Measurements from ENCODE around the gene PRKCB. TPM values are rescaled to one million over a fixed set of nuclear protein-coding genes. Genes with fewer than 3 reads are reported as not detected.

The PRKCB gene
- total RNA-seq, 2 donors from 2014 or later: 72.1 to 77.0 TPM

GRCh38 chr16:23879735-23880373 lies 44.1 kb downstream of the PRKCB start:
- ATAC-seq (replicated peaks in 1 of 2) (no peak), DNase-seq (no peak)
- no peaks in the 10 kb centered on the region for H3K27me3 Mint-ChIP-seq (ENCODE audit: low read depth)
- no peaks in the 10 kb centered on the region for H3K9me3 Mint-ChIP-seq
- peaks cover 89% of the 10 kb centered on the region for H3K4me1 Mint-ChIP-seq (ENCODE audit: low read depth)
- peak overlapping the region; percentile 87 for H3K27ac Mint-ChIP-seq
- H3K4me3 Mint-ChIP-seq: peak overlapping the region in 1 of 2 donors; percentile 58
- H3K36me3 Mint-ChIP-seq (ENCODE audit: insufficient read depth in 2 of 2): peaks cover 0 to 13% of the 10 kb centered on the region in 2 donors

- Mint-ChIP-seq H3K27me3 (ENCODE audit: low read depth) (no peaks in the 10 kb centered on the region), H3K27ac (no peak overlapping the region), H3K4me1 (ENCODE audit: low read depth) (peaks cover 22% of the 10 kb centered on the region), H3K36me3 (ENCODE audit: insufficient read depth in 2 of 2) (peaks cover 0 to 5% of the 10 kb centered on the region in 2 donors), H3K9me3 (peaks cover 0 to 2% of the 10 kb centered on the region in 2 donors), H3K4me3 (no peak overlapping the region)
- DNase-seq (no peak), ATAC-seq (replicated peaks in 1 of 2) (no peak)
Measured at GRCh38 chr16:23889189-23889588, 53.4 kb downstream of the PRKCB start.

GRCh38 chr16:23893986-23894385 lies 58.2 kb downstream of the PRKCB start:
- Mint-ChIP-seq H3K27ac (no peak overlapping the region), H3K4me3 (no peak overlapping the region), H3K36me3 (ENCODE audit: insufficient read depth in 2 of 2) (peaks cover 0 to 17% of the 10 kb centered on the region in 2 donors), H3K9me3 (peaks cover 0 to 2% of the 10 kb centered on the region in 2 donors), H3K27me3 (ENCODE audit: low read depth) (no peaks in the 10 kb centered on the region), H3K4me1 (ENCODE audit: low read depth) (peaks cover 39% of the 10 kb centered on the region)
- no peak for ATAC-seq (replicated peaks in 1 of 2)
- DNase-seq: no peak

GRCh38 chr16:23895052-23895451 lies 59.3 kb downstream of the PRKCB start:
- H3K36me3 Mint-ChIP-seq (ENCODE audit: insufficient read depth in 2 of 2): peaks cover 0 to 17% of the 10 kb centered on the region in 2 donors
- H3K27ac Mint-ChIP-seq: peak overlapping the region; percentile 67
- DNase-seq (no peak), ATAC-seq (replicated peaks in 1 of 2) (no peak)
- H3K4me3 Mint-ChIP-seq: no peak overlapping the region
- H3K4me1 Mint-ChIP-seq (ENCODE audit: low read depth): peaks cover 31% of the 10 kb centered on the region
- no peaks in the 10 kb centered on the region for H3K27me3 Mint-ChIP-seq (ENCODE audit: low read depth)
- H3K9me3 Mint-ChIP-seq: peaks cover 0 to 2% of the 10 kb centered on the region in 2 donors

DNA sequence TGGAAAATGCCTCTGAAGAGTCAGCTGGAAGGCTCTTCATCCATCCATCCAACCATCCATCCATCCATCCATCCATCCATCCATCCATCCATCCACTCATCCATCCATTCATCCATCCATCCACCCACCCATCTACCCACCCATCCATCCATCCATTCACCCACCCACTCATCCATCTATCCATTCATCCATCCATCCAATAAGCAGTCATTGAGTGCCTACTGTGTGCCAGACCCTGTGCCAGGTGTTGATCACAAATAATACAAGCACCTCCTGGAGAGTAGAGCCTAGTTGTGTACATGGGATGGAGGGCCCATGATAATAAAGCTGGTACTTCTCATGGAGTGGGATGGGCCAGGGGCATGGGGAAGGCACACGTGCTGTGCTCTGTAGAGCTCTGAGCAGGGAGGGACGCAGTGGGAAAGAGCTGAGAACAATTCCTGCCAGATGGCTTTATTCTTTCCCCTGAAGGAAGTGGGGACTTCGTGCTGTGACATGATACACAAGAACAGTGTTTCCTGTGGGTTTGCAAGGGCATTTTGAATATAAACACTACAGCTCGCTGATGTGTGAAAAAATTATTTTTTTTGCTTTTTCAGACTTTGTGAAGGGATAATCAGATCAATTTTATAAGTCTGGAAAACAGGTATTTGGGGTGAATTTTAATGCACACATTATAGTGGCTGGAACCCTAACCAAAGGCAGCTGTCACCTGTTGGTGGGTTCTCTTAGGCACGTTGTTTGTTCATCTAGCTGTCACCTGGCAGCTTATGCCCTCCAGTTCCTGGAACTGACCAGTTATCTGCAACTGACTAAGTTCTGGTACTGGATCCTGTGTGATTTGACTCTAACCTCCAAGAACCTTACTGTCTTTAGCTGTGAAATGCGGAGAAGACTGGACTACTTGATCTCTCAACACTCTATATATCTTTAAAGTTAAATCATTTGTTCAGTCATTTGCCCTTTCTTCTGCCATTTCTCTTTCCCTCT lies 61.3 kb downstream of the PRKCB start:
- H3K9me3 Mint-ChIP-seq: peaks cover 0 to 2% of the 10 kb centered on the region in 2 donors
- H3K27ac Mint-ChIP-seq: peak overlapping the region; percentile 59
- H3K4me3 Mint-ChIP-seq: peak overlapping the region; percentile 42 to 55
- H3K27me3 Mint-ChIP-seq (ENCODE audit: low read depth): no peaks in the 10 kb centered on the region
- H3K4me1 Mint-ChIP-seq (ENCODE audit: low read depth): peaks cover 50% of the 10 kb centered on the region
- DNase-seq: no peak
- H3K36me3 Mint-ChIP-seq (ENCODE audit: insufficient read depth in 2 of 2): peaks cover 0 to 17% of the 10 kb centered on the region in 2 donors
- peak; percentile 43 to 74 for ATAC-seq (replicated peaks in 1 of 2)

DNA sequence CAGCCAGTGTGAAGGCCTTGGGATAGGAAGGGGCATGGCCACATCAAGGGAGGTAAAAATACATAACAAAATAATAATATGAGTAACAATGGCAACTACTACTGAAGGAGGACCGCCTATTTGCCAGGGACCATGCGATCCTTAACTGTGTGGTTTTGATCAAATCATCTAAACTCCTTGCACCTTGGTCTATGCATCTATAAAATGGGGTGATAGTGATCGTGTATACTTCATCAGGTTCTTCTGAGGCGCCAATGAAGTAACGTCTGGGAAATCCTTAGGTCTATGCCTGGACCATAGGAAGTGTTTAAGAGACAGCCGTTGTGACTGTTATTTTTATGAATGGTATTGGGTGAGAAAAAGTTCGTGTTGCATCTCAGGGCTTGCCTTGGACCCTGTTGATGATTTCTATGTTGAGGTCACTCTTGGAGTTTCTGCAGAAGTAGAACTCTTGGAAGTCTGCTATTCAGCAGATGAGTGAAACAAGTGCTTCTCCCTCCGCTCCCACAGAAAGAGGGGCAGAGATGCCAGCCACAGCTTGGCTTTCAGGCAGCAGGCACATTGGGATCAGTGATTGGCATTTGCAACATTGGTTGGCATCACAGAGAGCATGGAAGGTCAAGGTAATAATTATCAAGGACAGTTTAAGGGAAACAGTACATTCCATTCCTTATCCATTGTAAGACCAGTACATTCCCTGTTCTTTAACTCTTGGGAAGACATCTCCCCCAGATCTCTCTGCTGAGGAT lies 63.1 kb downstream of the PRKCB start:
- H3K4me3 Mint-ChIP-seq: no peak overlapping the region
- H3K4me1 Mint-ChIP-seq (ENCODE audit: low read depth): peaks cover 67% of the 10 kb centered on the region
- peaks cover 0 to 13% of the 10 kb centered on the region in 2 donors for H3K36me3 Mint-ChIP-seq (ENCODE audit: insufficient read depth in 2 of 2)
- DNase-seq (no peak), ATAC-seq (replicated peaks in 1 of 2) (no peak)
- peaks cover 0 to under 1% of the 10 kb centered on the region in 2 donors for H3K9me3 Mint-ChIP-seq
- H3K27me3 Mint-ChIP-seq (ENCODE audit: low read depth): no peaks in the 10 kb centered on the region
- no peak overlapping the region for H3K27ac Mint-ChIP-seq

GRCh38 chr16:23899869-23900268 lies 64.1 kb downstream of the PRKCB start:
- ATAC-seq (replicated peaks in 1 of 2) (no peak), DNase-seq (no peak)
- no peaks in the 10 kb centered on the region for H3K9me3 Mint-ChIP-seq
- H3K36me3 Mint-ChIP-seq (ENCODE audit: insufficient read depth in 2 of 2): peaks cover 0 to 8% of the 10 kb centered on the region in 2 donors
- no peaks in the 10 kb centered on the region for H3K27me3 Mint-ChIP-seq (ENCODE audit: low read depth)
- H3K27ac Mint-ChIP-seq: no peak overlapping the region
- H3K4me1 Mint-ChIP-seq (ENCODE audit: low read depth): peaks cover 62% of the 10 kb centered on the region
- no peak overlapping the region for H3K4me3 Mint-ChIP-seq

DNA sequence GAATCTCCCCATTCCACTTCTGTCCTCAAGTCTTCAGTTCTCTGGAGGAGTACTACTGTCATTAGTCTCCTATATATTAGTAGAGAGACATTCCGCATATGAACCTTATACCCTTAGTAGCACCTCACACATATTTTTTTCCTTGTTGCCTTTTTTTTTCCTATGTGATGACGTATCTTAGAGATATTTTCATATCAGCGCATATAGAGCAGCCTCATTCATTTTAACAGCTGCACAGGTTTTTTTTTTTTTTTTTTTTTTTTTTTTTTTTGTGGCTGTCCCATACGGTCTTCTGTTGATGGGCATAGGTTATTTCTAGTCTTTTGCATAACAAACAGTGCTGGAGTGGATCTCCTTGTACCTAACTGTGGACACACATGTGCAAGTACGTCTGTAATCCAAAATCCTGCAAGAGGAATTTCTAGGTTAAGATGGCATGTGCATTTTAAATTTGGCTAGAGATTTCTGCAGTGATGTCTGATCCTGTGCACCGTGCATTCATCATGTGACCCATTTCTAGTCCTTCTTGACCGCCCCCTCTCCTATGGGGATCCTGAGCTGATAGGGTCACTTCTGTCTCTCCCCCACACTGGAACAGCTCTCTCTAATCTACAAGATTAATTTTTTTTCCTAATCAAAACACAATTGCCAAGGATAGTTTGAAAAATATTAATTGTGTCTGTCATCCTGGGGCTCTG lies 64.8 kb downstream of the PRKCB start:
- Mint-ChIP-seq H3K27ac (no peak overlapping the region), H3K4me1 (ENCODE audit: low read depth) (peaks cover 62% of the 10 kb centered on the region), H3K27me3 (ENCODE audit: low read depth) (no peaks in the 10 kb centered on the region), H3K9me3 (no peaks in the 10 kb centered on the region), H3K4me3 (peak overlapping the region; percentile 25 to 48), H3K36me3 (ENCODE audit: insufficient read depth in 2 of 2) (peaks cover 0 to 7% of the 10 kb centered on the region in 2 donors)
- DNase-seq (no peak), ATAC-seq (replicated peaks in 1 of 2) (no peak)

GRCh38 chr16:23901178-23902033 lies 65.6 kb downstream of the PRKCB start:
- no peaks in the 10 kb centered on the region for H3K9me3 Mint-ChIP-seq
- DNase-seq: no peak
- peak overlapping the region; percentile 25 to 48 for H3K4me3 Mint-ChIP-seq
- peak overlapping the region; percentile 16 for H3K27ac Mint-ChIP-seq
- H3K4me1 Mint-ChIP-seq (ENCODE audit: low read depth): peaks cover 70% of the 10 kb centered on the region
- ATAC-seq (replicated peaks in 1 of 2): no peak
- peaks cover 0 to 7% of the 10 kb centered on the region in 2 donors for H3K36me3 Mint-ChIP-seq (ENCODE audit: insufficient read depth in 2 of 2)
- no peaks in the 10 kb centered on the region for H3K27me3 Mint-ChIP-seq (ENCODE audit: low read depth)

- DNase-seq (no peak), ATAC-seq (replicated peaks in 1 of 2) (no peak)
- Mint-ChIP-seq H3K36me3 (ENCODE audit: insufficient read depth in 2 of 2) (peaks cover 0 to 7% of the 10 kb centered on the region in 2 donors), H3K4me3 (no peak overlapping the region), H3K4me1 (ENCODE audit: low read depth) (peaks cover 69% of the 10 kb centered on the region), H3K9me3 (no peaks in the 10 kb centered on the region), H3K27ac (peak overlapping the region; percentile 24), H3K27me3 (ENCODE audit: low read depth) (no peaks in the 10 kb centered on the region)
Measured at GRCh38 chr16:23902034-23902747, 66.4 kb downstream of the PRKCB start.

- no peak overlapping the region for H3K27ac Mint-ChIP-seq
Measured at GRCh38 chr16:23902748-23903414, 67.1 kb downstream of the PRKCB start.

More at GRCh38 chr16:23902748-23903414, 67.1 kb downstream of the PRKCB start:
- Mint-ChIP-seq H3K4me3 (no peak overlapping the region), H3K27me3 (ENCODE audit: low read depth) (no peaks in the 10 kb centered on the region), H3K4me1 (ENCODE audit: low read depth) (peaks cover 63% of the 10 kb centered on the region), H3K36me3 (ENCODE audit: insufficient read depth in 2 of 2) (peaks cover 0 to 4% of the 10 kb centered on the region in 2 donors), H3K9me3 (no peaks in the 10 kb centered on the region)
- ATAC-seq (replicated peaks in 1 of 2): peak; percentile 34 to 36
- DNase-seq: no peak

Data from activated T-cell treated with anti-CD3 and anti-CD28 coated beads, Interleukin-2, amount 50 U/mL, for 72 hours (primary cell).